ENCODE data around the gene HADH. TPM values are rescaled to one million over a fixed set of nuclear protein-coding genes. Genes with fewer than 3 reads are reported as not detected.

HADH gene
- total and polyA plus RNA-seq, 4 experiments from 2014 or later = 20.0 to 41.8 (median 27.9) TPM

DNA sequence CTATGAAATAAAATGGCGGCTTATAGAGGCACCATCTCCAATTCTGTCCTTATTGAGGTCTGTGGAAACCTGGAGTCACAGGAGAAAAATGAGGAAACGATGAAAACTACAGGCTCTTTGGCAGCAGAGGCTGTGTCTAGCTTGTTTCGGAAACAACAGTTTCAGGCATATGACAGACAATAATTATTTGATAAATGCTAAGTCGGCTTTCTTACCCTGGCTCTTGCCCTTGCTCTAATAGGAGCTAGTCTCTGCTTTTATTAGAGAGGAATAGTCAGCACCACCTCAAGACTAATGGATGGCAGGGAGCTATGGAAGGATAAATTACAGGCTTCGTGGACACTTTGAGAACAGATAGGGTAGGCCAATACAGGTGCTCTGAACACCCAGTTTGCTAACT is 24.3 kb downstream of the HADH start:
- Mint-ChIP-seq H3K27ac (peak overlapping the region in 1 of 7 donors; percentile 37), H3K36me3 (peaks cover 44 to 50% of the 10 kb centered on the region in 2 donors)

DNA sequence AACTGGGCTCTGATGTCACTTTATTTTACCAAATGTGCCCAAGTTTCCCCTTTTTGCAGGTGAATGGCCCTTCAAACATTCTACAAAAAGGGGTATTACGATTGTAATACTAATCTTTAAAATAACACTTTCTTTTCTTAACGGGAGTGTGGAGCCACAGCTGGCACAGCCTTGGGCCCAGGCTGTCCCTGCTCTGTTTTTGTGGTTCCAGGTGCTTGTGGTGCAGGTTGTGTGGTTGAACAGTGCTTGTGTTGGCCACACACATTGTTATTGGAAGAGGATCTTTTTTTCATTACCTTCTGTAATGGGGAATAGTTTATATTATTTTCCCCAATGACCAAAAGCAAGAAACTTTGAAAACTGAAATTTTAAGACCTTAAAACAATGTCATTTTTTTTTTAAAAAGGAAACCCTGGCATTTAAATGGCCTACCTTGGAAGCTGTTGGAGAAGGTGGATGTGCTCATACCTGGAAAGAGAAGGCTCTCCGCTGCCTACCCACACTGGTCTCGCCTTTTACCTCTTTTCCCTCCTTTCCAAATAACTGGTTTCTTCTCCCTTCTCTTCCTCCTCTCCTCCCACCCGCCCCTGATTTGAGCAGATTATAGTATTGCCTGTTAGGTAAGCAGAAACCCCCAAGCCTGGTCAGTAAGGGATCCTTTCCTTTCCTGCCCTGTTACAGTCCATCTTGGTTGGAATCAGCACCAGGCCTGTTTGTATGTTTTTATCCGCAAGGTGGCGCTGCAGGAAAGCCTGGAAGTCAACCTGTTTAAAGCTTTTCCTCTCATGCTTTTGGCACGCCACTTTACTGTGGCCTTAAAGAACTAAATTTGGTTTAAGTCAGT is 28.6 kb downstream of the HADH start:
- POLR2A ChIA-PET (ENCODE audit: partially characterized antibody) = interaction anchor here (0.7 to 2.3 kb wide), 4 partner anchors 87 to 602 kb away, joined by 3 to 5 read pairs (median 4); partner anchors contain the start of genes CYP2U1 and RPL34
- Histone ChIP-seq H3K27me3 (ENCODE audit: insufficient read depth, low read length) (no peaks in the 10 kb centered on the region), H3K4me3 (ENCODE audit: low read length in 2 of 2) (no peak overlapping the region), H3K27ac (ENCODE audit: low read depth, low read length) (no peak overlapping the region), H3K36me3 (ENCODE audit: insufficient read depth, low read length) (peaks cover 13% of the 10 kb centered on the region), H3K4me1 (ENCODE audit: insufficient read depth, low read length) (no peaks in the 10 kb centered on the region), H3K9me3 (ENCODE audit: control insufficient read depth in 1 of 2, low read length in 2 of 2) (no peaks in the 10 kb centered on the region)
- peaks cover 1 to 12% (median 3%) of the 10 kb centered on the region in 4 donors for H3K4me1 Mint-ChIP-seq
- intact Hi-C loops (cut with micrococcal nuclease) = loop anchor here (1.0 to 5.0 kb wide), 6 partner anchors 454 to 1388 kb away; no protein-coding TSS in a partner anchor
- peak overlapping the region in 2 of 7 donors; percentile 15 to 65 for H3K27ac Mint-ChIP-seq
- no peaks in the 10 kb centered on the region for H3K27me3 Mint-ChIP-seq
- peak; percentile 72 to 77 (median 74) for DNase-seq
- peaks cover 41 to 59% of the 10 kb centered on the region in 2 donors for H3K36me3 Mint-ChIP-seq
- no peak overlapping the region for H3K4me3 Mint-ChIP-seq
- CTCF ChIA-PET (ENCODE audit: partially characterized antibody) = interaction anchor here (0.5 to 9.9 kb wide), 58 partner anchors 9 to 1389 kb away, joined by 3 to 229 read pairs (median 4); partner anchors contain the start of genes LEF1, OSTC and RPL34
- no peaks in the 10 kb centered on the region for H3K9me3 Mint-ChIP-seq

More for the DNA sequence above, 24.3 kb downstream of the HADH start:
- H3K4me3 Mint-ChIP-seq = no peak overlapping the region
- no peaks in the 10 kb centered on the region for H3K36me3 ChIP-seq (ENCODE audit: insufficient read depth, low read length)
- no peaks in the 10 kb centered on the region for H3K27me3 ChIP-seq (ENCODE audit: insufficient read depth, low read length)
- no peaks in the 10 kb centered on the region for H3K27me3 Mint-ChIP-seq
- no peak for DNase-seq
- CTCF ChIA-PET (ENCODE audit: partially characterized antibody) = interaction anchor here (0.5 to 9.9 kb wide), 5 partner anchors 16 to 728 kb away, joined by 3 to 229 read pairs (median 6); no protein-coding TSS in a partner anchor
- H3K4me1 Mint-ChIP-seq = peaks cover 0 to 6% (median 3%) of the 10 kb centered on the region in 4 donors
- no peaks in the 10 kb centered on the region for H3K9me3 ChIP-seq (ENCODE audit: control insufficient read depth in 1 of 2, low read length in 2 of 2)
- no peaks in the 10 kb centered on the region for H3K9me3 Mint-ChIP-seq
- POLR2A ChIA-PET (ENCODE audit: partially characterized antibody) = no interaction called here
- no peak overlapping the region for H3K27ac ChIP-seq (ENCODE audit: low read depth, low read length)
- H3K4me3 ChIP-seq (ENCODE audit: low read length in 2 of 2) = no peak overlapping the region
- intact Hi-C loops (cut with micrococcal nuclease) = no loop called here
- H3K4me1 ChIP-seq (ENCODE audit: insufficient read depth, low read length) = no peaks in the 10 kb centered on the region

DNA sequence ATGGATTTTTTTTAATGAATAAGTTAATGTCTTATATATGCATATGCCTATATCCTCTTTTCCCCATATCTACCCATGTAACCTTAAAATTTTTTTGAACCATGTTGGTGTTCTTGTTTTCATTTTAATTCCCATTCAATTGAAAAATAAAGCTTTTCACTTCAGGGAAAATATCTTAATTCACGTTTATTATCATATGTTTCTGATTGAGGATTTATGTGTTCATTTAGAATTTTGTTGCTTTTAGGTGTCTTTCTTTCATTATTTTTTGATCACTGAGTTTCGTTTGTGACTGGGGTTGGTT is 29.1 kb downstream of the HADH start:
- Histone ChIP-seq H3K36me3 (ENCODE audit: insufficient read depth, low read length) (peaks cover 13% of the 10 kb centered on the region), H3K4me3 (ENCODE audit: low read length in 2 of 2) (no peak overlapping the region), H3K4me1 (ENCODE audit: insufficient read depth, low read length) (no peaks in the 10 kb centered on the region), H3K9me3 (ENCODE audit: control insufficient read depth in 1 of 2, low read length in 2 of 2) (no peaks in the 10 kb centered on the region), H3K27ac (ENCODE audit: low read depth, low read length) (no peak overlapping the region), H3K27me3 (ENCODE audit: insufficient read depth, low read length) (no peaks in the 10 kb centered on the region)
- Mint-ChIP-seq H3K36me3 (peaks cover 43 to 60% of the 10 kb centered on the region in 2 donors), H3K4me1 (peaks cover 1 to 12% (median 3%) of the 10 kb centered on the region in 4 donors), H3K4me3 (no peak overlapping the region), H3K27ac (no peak overlapping the region), H3K27me3 (no peaks in the 10 kb centered on the region), H3K9me3 (no peaks in the 10 kb centered on the region)
- ChIA-PET CTCF (ENCODE audit: partially characterized antibody) (interaction anchor here (0.5 to 9.9 kb wide), 61 partner anchors 8 to 1389 kb away, joined by 3 to 229 read pairs (median 3); partner anchors contain the start of genes LEF1, OSTC and RPL34), POLR2A (ENCODE audit: partially characterized antibody) (interaction anchor here (0.7 to 2.3 kb wide), 4 partner anchors 88 to 602 kb away, joined by 3 to 5 read pairs (median 4); partner anchors contain the start of genes CYP2U1 and RPL34)
- DNase-seq = no peak
- intact Hi-C loops (cut with micrococcal nuclease) = loop anchor here (1.0 to 5.0 kb wide), 6 partner anchors 453 to 1387 kb away; no protein-coding TSS in a partner anchor

DNA sequence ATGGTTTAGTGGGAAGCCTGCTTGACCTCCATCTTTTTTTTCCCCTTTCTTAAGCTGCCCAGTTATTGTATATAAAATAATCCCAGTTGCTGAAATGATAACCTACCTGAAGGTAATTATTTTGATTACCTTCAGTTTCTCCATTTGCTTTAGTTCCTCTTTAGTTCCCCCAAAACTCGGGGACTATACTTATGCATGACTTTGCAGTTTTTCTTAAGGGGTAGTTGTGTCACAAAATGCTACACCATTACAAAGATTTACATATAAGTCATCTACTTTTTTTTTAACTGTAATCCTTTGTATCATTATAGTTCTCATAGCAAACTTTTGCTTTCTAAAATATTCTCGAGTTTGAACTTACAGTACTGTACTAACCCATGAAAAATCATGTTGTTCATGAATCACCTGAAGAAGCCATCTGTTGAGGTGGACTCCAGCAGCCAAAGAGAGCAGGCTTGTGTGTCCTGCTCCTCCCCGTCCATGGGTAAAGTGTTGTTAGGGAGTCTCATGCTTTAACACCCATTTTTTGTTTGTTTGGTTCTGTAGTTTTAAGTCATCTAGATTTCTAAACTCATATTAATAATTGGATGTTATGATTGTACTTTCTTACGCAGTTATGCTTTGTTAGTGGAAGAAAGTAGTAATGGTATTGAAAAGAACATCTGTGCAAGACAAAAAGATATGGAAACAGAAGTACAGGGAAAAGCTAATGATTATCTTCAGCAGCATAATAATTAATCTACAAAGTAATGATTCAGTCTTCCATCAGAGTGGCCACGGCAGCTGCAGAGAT is 34.6 kb downstream of the HADH start:
- H3K9me3 Mint-ChIP-seq = no peaks in the 10 kb centered on the region
- CTCF ChIA-PET (ENCODE audit: partially characterized antibody) = interaction anchor here (1.2 kb wide), 1 partner anchor 11 kb away, joined by 3 read pairs; no protein-coding TSS in a partner anchor
- H3K27ac Mint-ChIP-seq = no peak overlapping the region
- H3K36me3 Mint-ChIP-seq = peaks cover 48 to 58% of the 10 kb centered on the region in 2 donors
- intact Hi-C loops (cut with micrococcal nuclease) = no loop called here
- peaks cover 20% of the 10 kb centered on the region for H3K36me3 ChIP-seq (ENCODE audit: insufficient read depth, low read length)
- POLR2A ChIA-PET (ENCODE audit: partially characterized antibody) = interaction anchor here (0.6 kb wide), 1 partner anchor 12 kb away, joined by 3 read pairs; no protein-coding TSS in a partner anchor
- H3K4me3 Mint-ChIP-seq = no peak overlapping the region
- H3K4me1 ChIP-seq (ENCODE audit: insufficient read depth, low read length) = peaks cover 5% of the 10 kb centered on the region
- H3K27me3 ChIP-seq (ENCODE audit: insufficient read depth, low read length) = no peaks in the 10 kb centered on the region
- no peak overlapping the region for H3K27ac ChIP-seq (ENCODE audit: low read depth, low read length)
- no peak for DNase-seq
- no peaks in the 10 kb centered on the region for H3K9me3 ChIP-seq (ENCODE audit: control insufficient read depth in 1 of 2, low read length in 2 of 2)
- peaks cover 4 to 18% (median 8%) of the 10 kb centered on the region in 4 donors for H3K4me1 Mint-ChIP-seq
- no peak overlapping the region for H3K4me3 ChIP-seq (ENCODE audit: low read length in 2 of 2)
- no peaks in the 10 kb centered on the region for H3K27me3 Mint-ChIP-seq

DNA sequence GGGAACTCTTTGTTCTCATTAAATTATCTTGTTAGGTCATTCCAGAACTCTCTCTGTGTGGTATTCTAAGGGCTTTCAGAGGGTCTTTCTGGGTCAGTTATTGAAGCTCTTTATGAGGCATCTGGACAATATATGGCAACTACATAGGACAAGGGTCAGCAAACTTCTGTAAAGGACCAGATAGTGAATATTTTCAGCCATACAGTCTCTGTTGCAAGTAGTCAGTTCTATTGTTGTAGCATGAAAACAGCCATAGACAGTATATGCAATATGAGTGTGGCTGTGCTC is 35.1 kb downstream of the HADH start:
- peaks cover 43 to 54% of the 10 kb centered on the region in 2 donors for H3K36me3 Mint-ChIP-seq
- no peaks in the 10 kb centered on the region for H3K27me3 Mint-ChIP-seq
- H3K27ac Mint-ChIP-seq = peak overlapping the region in 1 of 7 donors; percentile 22
- no peaks in the 10 kb centered on the region for H3K9me3 Mint-ChIP-seq
- peaks cover 10 to 18% (median 11%) of the 10 kb centered on the region in 4 donors for H3K4me1 Mint-ChIP-seq
- intact Hi-C loops (cut with micrococcal nuclease) = no loop called here
- H3K4me3 ChIP-seq (ENCODE audit: low read length in 2 of 2) = no peak overlapping the region
- peaks cover 14% of the 10 kb centered on the region for H3K36me3 ChIP-seq (ENCODE audit: insufficient read depth, low read length)
- no peaks in the 10 kb centered on the region for H3K9me3 ChIP-seq (ENCODE audit: control insufficient read depth in 1 of 2, low read length in 2 of 2)
- H3K4me3 Mint-ChIP-seq = no peak overlapping the region
- peaks cover 10% of the 10 kb centered on the region for H3K4me1 ChIP-seq (ENCODE audit: insufficient read depth, low read length)
- no peak overlapping the region for H3K27ac ChIP-seq (ENCODE audit: low read depth, low read length)
- CTCF ChIA-PET (ENCODE audit: partially characterized antibody) = interaction anchor here (2.5 kb wide), 1 partner anchor 548 kb away, joined by 10 read pairs; no protein-coding TSS in a partner anchor
- POLR2A ChIA-PET (ENCODE audit: partially characterized antibody) = no interaction called here
- no peaks in the 10 kb centered on the region for H3K27me3 ChIP-seq (ENCODE audit: insufficient read depth, low read length)
- no peak for DNase-seq

DNA sequence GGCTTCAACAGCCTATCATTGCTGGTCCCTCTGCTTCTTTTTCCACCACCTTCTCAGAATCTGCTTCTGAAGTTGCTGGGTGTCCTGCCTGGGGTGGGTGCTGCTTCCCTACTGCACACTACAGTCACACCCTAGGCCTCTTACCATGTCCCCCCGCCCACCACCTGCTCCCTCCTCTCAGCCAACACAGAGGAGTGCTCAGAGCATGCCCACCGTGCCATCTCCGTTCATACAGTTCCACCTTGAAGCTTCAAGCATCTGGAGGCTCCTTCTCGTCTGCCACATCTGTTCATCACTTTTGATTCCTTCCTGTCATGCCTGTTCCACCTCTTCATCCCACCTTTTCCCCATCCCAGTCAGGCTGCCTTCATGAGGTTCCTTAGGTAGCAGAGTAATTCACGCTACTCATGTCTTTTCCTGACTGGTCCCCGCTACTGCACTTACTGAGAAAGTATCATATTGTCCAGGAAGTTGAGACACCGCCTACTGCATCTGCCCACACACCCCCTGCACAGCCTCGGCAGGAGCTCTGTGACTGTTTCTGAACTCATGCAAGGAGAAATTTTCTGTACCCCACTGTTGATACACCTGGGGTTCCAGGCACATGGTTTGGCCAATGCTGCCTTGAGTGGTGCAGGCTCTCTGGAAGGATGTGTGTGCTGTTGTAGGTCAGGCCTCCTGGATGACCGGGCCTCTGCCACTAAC is 39.5 kb downstream of the HADH start:
- H3K27ac ChIP-seq (ENCODE audit: low read depth, low read length) = no peak overlapping the region
- peaks cover 25% of the 10 kb centered on the region for H3K4me1 ChIP-seq (ENCODE audit: insufficient read depth, low read length)
- Mint-ChIP-seq H3K9me3 (no peaks in the 10 kb centered on the region), H3K27me3 (no peaks in the 10 kb centered on the region), H3K4me1 (peaks cover 20 to 34% (median 22%) of the 10 kb centered on the region in 4 donors), H3K4me3 (peak overlapping the region in 7 of 8 donors; percentile 7 to 75 (median 35)), H3K36me3 (peaks cover 29 to 39% of the 10 kb centered on the region in 2 donors), H3K27ac (peak overlapping the region in 6 of 7 donors; percentile 37 to 86 (median 73))
- H3K36me3 ChIP-seq (ENCODE audit: insufficient read depth, low read length) = peaks cover 9% of the 10 kb centered on the region
- no peak for DNase-seq
- no peaks in the 10 kb centered on the region for H3K9me3 ChIP-seq (ENCODE audit: control insufficient read depth in 1 of 2, low read length in 2 of 2)
- H3K27me3 ChIP-seq (ENCODE audit: insufficient read depth, low read length) = no peaks in the 10 kb centered on the region
- H3K4me3 ChIP-seq (ENCODE audit: low read length in 2 of 2) = no peak overlapping the region
- CTCF ChIA-PET (ENCODE audit: partially characterized antibody) = interaction anchor here (0.8 to 3.9 kb wide), 22 partner anchors 9 to 543 kb away, joined by 3 to 55 read pairs (median 4); partner anchors contain the start of gene LEF1
- POLR2A ChIA-PET (ENCODE audit: partially characterized antibody) = interaction anchor here (0.6 to 1.8 kb wide), 8 partner anchors 17 to 543 kb away, joined by 3 to 7 read pairs (median 4); no protein-coding TSS in a partner anchor
- intact Hi-C loops (cut with micrococcal nuclease) = no loop called here

Measured in CD4-positive, alpha-beta memory T cell (primary cell).